Cortex of kidney (tissue), 1 donor: ENCODE results near the gene IQGAP2.
"Not testable (repeated sequence)": the region's sequence is repeated elsewhere in the genome, so short reads cannot be mapped to it uniquely, and the experiment has no call there.

Source experiments
- DNase-seq: peaks from one replicate; lab custom pipeline; 2025; lab: John Stamatoyannopoulos, UW

IQGAP2 gene

DNA sequence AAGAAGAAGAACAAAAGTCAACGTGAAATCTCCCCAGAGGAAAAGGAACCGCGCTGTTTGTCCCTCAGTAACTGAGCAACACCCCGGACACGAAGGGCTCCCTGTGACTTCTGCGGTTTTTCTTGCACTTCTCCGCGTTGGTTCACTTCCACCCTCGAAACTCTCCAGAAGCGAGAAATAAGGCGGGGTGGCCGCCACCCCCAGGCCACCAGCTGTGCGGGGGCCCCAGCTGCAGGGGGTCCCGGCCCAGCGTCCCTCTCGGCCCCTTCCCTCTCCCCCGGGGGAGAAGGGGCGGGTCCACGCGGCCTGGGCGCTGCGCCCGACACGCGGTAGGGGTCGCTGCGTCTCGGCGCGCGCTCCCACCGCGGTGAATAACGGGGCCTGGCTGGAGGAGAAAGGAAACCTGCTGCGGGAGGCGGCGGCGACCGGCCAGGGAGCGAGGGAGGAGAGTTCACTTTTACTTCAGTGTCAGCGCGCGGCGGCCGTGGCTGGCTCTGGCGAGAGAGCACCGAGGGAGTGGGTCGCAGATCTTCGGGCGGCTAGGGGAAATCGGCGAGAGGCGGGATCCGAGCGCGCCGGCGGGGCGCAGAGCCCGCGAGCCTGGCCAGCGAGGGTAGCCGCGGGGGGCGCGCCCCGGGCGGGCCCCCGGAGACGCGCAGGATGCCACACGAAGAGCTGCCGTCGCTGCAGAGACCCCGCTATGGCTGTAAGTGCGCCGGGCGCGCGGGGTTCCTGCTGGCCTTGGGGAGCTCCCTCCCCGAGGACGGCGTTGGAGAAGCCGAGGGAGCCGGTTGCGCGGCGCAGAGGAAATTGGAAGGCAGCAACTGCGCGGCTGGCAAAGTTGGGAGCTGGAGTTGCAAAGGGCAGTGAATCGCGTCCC lies at the start of gene IQGAP2:
Gene IQGAP2, plus strand, starts transcription at position 400 of the 880 bp plus-strand sequence. Its CDS starts 261 bp downstream, at position 661.
- no peak for DNase-seq

DNA sequence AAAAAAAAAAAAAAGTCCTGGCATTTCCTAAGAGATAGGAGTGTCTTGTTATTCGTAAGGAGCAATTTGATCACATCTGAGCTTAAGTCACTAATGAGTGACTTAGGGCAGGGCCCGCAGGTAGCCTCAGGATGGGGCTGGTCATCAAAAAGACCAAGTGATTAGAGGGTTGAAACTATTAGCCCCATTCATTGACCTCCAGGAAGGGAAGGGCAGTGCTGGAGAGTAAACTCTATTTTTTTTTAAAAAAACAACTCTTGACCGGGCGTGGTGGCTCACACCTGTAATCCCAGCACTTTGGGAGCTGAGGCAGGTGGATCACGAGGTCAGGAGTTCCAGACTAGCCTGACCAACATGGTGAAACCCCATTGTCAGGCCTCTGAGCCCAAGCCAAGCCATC lies 46.2 kb upstream of the IQGAP2 start:
- no peak for DNase-seq

DNA sequence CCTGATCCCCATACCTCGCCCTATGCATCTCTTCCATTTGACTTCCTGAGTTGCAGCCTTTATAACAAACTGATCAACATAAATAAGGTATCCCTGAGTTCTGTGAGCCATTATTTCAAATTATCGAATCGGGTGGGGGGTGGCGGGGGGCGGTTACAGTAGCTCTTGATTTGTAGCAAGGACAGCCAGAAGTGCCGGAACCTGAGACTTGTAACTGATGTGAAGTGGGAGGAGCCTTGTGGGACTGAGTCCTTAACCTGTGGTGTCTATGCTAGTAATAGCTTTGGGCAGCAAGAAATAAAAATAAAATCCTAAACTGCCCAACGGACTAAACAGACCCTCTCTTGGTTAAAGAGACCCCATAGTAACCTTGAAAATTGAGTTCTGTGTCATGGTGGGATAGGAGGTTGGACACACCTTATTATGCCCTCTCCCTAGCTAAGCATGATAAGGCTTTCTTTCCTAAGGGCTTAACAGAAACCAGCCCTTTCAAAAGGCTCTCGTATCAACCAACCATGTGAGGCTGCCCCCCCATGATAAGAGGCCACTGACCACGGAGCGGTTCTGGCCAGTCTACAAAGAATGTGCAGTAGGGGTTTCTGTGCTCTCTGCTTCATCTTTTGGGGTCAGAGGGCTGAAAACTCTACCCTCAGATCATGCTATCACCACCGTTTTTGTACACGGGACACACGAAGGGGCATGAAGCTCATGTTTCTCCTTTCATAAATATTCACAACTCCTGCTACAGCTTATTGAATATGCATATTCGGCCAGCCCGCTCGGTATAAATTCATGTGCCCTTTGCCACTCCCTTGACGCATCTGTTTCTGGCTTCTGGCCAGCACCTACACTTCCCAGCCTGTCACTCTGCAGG lies 39.5 kb upstream of the IQGAP2 start:
- no peak for DNase-seq

GRCh38 chr5:76364226-76364589 lies 38.9 kb upstream of the IQGAP2 start:
- no peak for DNase-seq

GRCh38 chr5:76365561-76365960 lies 37.5 kb upstream of the IQGAP2 start:
- DNase-seq: no peak

GRCh38 chr5:76366596-76366995 lies 36.5 kb upstream of the IQGAP2 start:
- no peak for DNase-seq

- DNase-seq: no peak
Measured at GRCh38 chr5:76367623-76368371, 35.3 kb upstream of the IQGAP2 start.

DNA sequence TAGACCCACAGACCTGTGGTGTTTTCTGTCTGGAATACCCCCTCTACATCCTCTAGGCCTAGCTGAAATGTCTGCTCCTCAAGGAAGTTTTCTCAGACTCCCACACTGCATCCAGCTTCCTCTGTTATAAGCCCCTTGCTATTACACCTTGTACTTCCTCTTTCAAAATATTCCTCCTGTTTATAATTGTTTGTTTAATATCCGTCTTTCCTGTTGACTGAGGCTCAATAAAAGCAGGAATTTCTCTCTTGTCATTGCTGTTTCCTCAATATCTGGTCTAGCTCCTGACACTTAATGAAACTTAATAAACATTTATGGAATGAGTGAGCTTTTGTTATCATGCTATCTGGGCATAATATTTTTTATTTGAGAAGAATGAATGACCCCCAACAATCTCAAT lies 34.1 kb upstream of the IQGAP2 start:
- DNase-seq: no peak

DNA sequence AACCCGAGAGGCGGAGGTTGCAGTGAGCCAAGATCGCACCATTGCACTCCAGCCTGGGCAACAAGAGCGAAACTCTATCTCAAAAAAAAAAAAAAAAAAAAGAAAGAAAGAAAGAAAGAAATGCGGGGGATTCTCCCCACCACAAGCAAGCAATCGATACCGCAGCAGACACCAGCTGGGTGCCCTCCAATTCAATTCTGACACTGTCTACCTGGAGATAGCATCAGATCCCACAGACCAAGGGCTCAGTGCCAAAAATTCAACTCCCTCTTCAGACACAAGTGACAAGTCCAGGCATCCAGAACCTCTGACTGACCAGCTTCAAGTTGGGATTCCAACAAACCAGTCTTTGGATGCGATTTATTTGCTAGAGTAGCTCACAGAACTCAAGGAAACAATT lies 33.4 kb upstream of the IQGAP2 start:
- DNase-seq: not testable (repeated sequence)

- DNase-seq: no peak
Measured at GRCh38 chr5:76371960-76372322, 31.1 kb upstream of the IQGAP2 start.

GRCh38 chr5:76372323-76373054 lies 30.6 kb upstream of the IQGAP2 start:
- DNase-seq: no peak

DNA sequence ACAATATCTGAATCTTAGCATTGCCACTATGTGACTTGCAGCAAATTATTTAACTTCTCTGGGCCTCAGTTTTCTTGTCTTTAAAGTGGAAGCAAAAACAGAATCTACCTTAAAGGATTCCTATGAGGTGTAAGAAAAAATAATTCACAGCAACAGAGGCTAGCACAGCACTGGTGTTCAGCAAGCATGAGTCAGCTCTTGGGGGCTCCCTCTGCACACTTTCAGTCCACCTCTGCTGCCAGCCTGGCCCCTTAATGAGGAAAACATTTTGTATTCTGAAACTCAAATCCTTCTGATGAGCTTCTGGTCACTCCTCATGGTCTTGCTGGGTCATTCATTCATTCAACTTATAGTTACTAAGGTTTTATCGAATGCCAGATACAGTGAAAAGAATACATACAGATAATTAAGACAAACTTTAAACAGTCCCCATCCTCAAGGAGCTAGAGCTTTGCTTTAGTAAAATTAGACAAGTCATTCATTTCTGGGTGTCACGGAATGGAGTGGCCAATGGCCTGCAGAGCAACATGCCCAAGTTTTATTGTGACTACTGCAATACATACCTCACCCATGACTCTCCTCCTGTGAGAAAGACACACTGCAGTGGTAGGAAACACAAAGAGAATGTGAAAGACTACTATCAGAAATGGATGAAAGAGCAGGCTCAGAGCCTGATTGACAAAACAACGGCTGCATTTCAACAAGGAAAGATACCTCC lies 26.8 kb upstream of the IQGAP2 start:
- DNase-seq: no peak

- DNase-seq: no peak
Measured at GRCh38 chr5:76376866-76377230, 26.2 kb upstream of the IQGAP2 start.

DNA sequence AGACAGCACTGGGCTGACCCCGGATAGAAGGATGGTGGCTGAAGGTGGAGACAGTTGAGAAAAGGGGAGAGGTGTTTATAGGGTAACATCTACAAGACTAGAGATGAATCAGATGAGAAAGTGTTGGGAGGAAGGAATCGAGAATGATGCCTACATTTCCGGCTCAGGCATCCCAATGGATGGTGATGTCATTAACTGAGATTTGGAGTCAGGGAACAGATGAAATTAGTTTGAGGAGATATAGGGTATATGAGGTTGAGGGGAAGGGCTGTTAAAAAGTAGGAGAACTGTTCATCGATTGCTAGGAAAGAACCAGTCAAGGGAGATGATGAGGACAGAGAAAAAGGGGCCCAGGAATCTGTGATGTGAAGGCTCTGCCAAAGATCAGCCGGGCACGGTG lies 24.7 kb upstream of the IQGAP2 start:
- DNase-seq: no peak

- DNase-seq: no peak
Measured at GRCh38 chr5:76379316-76379715, 23.8 kb upstream of the IQGAP2 start.

DNA sequence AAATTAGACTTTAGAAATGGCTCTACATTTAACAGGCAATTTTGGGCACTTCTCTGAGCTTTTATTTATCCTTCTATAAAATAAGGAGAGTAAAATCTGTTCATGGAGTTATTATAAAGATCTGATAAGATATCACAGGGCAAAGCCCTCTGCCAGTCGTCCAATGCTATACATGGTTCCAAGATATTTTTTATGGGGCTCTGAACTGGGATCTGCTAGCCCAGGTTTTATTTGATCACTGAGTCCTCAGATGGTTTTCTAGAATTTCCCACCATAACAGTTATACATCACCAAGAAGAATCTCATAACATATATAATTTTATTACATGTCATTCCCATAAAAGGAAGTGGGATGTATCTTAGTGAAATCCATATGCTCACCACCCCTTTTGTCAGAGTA lies 23.2 kb upstream of the IQGAP2 start:
- DNase-seq: no peak

GRCh38 chr5:76380346-76381066 lies 22.6 kb upstream of the IQGAP2 start:
- no peak for DNase-seq

- no peak for DNase-seq
Measured at GRCh38 chr5:76383126-76383832, 19.8 kb upstream of the IQGAP2 start.

DNA sequence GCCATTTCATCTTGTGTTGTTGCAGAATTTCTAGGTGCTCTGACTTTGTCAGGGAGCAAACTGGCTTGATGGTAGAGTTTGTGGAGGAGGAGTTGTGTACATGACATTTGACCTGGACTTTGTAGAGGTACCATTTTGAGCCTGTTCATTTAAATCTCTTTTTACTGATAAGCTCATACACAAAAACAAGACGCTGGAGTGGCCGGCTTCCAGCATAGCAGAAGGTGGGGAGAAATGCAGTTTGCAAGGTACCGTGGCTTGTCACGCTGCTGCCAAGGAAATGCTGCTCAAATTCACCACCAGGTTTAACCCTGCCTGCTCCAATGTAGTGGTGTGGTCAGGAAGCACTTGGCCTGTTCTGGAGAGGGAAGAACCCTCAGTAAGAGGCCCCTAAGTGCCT lies 18.9 kb upstream of the IQGAP2 start:
- no peak for DNase-seq

DNA sequence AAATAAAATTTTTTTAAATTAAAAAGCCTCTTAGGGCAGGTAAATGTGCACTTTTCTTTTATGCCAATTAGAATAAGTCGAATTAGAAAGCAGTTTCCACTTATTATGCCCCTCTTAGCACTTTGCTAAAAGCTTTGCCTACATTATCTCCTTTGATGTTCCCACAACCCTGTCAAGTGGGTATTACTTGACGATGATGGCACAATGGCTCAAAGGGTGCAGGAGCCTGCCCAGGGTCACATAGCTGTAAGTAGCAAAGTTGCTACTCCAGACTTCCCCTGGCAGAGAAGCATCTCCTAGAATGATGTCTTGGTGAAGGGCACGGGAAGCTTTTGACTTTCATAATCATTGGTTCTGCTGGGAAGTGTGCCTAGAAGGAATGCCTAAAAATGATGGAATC lies 18.4 kb upstream of the IQGAP2 start:
- no peak for DNase-seq
